ENCODE results near the gene RNF150.

DNA sequence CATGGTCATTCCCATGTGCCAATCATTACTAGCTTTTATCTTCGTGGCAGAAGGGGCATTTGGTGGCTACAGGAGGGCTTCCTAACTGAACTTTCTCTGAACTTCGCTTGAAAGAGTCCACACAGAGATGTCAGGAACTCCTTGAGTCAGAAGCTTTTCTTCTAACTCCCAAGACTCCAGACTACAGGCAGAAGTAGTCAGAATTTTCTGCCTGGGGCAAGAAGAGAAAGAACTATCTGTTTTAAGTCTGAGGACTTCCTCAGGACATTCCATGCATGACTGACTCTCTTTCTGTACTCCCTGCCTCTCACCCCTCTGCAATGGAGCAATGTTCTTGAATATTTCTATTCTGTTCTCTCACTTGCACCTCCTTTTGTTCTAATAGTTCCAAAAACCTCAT is 206.6 kb downstream of the RNF150 start:
- TF ChIP-seq, protein P1, sequence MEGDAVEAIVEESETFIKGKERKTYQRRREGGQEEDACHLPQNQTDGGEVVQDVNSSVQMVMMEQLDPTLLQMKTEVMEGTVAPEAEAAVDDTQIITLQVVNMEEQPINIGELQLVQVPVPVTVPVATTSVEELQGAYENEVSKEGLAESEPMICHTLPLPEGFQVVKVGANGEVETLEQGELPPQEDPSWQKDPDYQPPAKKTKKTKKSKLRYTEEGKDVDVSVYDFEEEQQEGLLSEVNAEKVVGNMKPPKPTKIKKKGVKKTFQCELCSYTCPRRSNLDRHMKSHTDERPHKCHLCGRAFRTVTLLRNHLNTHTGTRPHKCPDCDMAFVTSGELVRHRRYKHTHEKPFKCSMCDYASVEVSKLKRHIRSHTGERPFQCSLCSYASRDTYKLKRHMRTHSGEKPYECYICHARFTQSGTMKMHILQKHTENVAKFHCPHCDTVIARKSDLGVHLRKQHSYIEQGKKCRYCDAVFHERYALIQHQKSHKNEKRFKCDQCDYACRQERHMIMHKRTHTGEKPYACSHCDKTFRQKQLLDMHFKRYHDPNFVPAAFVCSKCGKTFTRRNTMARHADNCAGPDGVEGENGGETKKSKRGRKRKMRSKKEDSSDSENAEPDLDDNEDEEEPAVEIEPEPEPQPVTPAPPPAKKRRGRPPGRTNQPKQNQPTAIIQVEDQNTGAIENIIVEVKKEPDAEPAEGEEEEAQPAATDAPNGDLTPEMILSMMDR (IDR thresholded peaks at IDR 0.05), result no peak
- TF ChIP-seq MAFK (IDR thresholded peaks at IDR 0.05; ENCODE audit: partially characterized antibody), result no peak
- TF ChIP-seq JUN (IDR thresholded peaks at IDR 0.05), result no peak
- TF ChIP-seq RAD21 (conservative IDR thresholded peaks at IDR 0.05 in 1 of 2, IDR thresholded peaks at IDR 0.05 in 1 of 2), result no peak
- TF ChIP-seq RARB (CRISPR knock-in tag; IDR thresholded peaks at IDR 0.05), result no peak
- no peak for TF ChIP-seq TP53 (CRISPR knock-in tag; IDR thresholded peaks at IDR 0.05)
- no peak for TF ChIP-seq FOSL2 (IDR thresholded peaks at IDR 0.05)
- no peak for TF ChIP-seq FOSL2 (CRISPR knock-in tag; IDR thresholded peaks at IDR 0.05)

Data from A549 (cell line).